ENCODE data around the gene PPM1H.

PPM1H gene

GRCh38 chr12:62618930-62619329, 316.0 kb downstream of the PPM1H start:
- Histone ChIP-seq H3K9me3 (ENCODE audit: insufficient read depth, low read length, severe bottlenecking) (no peaks in the 10 kb centered on the region), H3K27me3 (ENCODE audit: insufficient read depth, low read length, poor library complexity) (no peaks in the 10 kb centered on the region), H3K36me3 (ENCODE audit: insufficient read depth, low read length) (no peaks in the 10 kb centered on the region), H3K4me3 (ENCODE audit: low read depth in 1 of 2, low read length in 2 of 2) (no peak overlapping the region), H3K4me1 (ENCODE audit: insufficient read depth, low read length) (no peaks in the 10 kb centered on the region), H2AFZ (ENCODE audit: low read depth, low read length) (no peak overlapping the region), H3K4me2 (ENCODE audit: insufficient read depth, low read length) (no peak overlapping the region), H3K79me2 (ENCODE audit: insufficient read depth, low read length) (no peaks in the 10 kb centered on the region), H4K20me1 (ENCODE audit: insufficient read depth, low read length) (no peaks in the 10 kb centered on the region), H3K9ac (ENCODE audit: low read depth, low read length) (no peak overlapping the region), H3K27ac (ENCODE audit: low read length) (no peak overlapping the region)
- ATAC-seq (ENCODE audit: insufficient read depth, low read depth): no peak
- no peak for DNase-seq
- TF ChIP-seq EZH2 (IDR thresholded peaks at IDR 0.05; ENCODE audit: borderline replicate concordance, low read depth, low read length, severe bottlenecking) (no peak), CTCF (IDR thresholded peaks at IDR 0.05; ENCODE audit: borderline replicate concordance, extremely low read depth, low read length, poor library complexity, severe bottlenecking) (no peak)

- no peaks in the 10 kb centered on the region for H3K9me3 ChIP-seq (ENCODE audit: insufficient read depth, low read length, severe bottlenecking)
- no peaks in the 10 kb centered on the region for H3K36me3 ChIP-seq (ENCODE audit: insufficient read depth, low read length)
- H3K4me3 ChIP-seq (ENCODE audit: low read depth in 1 of 2, low read length in 2 of 2): no peak overlapping the region
- H3K4me2 ChIP-seq (ENCODE audit: insufficient read depth, low read length): no peak overlapping the region
- no peaks in the 10 kb centered on the region for H3K27me3 ChIP-seq (ENCODE audit: insufficient read depth, low read length, poor library complexity)
- no peak overlapping the region for H3K9ac ChIP-seq (ENCODE audit: low read depth, low read length)
- H4K20me1 ChIP-seq (ENCODE audit: insufficient read depth, low read length): no peaks in the 10 kb centered on the region
- H3K4me1 ChIP-seq (ENCODE audit: insufficient read depth, low read length): no peaks in the 10 kb centered on the region
- no peaks in the 10 kb centered on the region for H3K79me2 ChIP-seq (ENCODE audit: insufficient read depth, low read length)
- no peak for DNase-seq
- no peak overlapping the region for H3K27ac ChIP-seq (ENCODE audit: low read length)
- no peak overlapping the region for H2AFZ ChIP-seq (ENCODE audit: low read depth, low read length)
- ATAC-seq (ENCODE audit: insufficient read depth, low read depth): no peak
- TF ChIP-seq CTCF (IDR thresholded peaks at IDR 0.05; ENCODE audit: borderline replicate concordance, extremely low read depth, low read length, poor library complexity, severe bottlenecking) (no peak), EZH2 (IDR thresholded peaks at IDR 0.05; ENCODE audit: borderline replicate concordance, low read depth, low read length, severe bottlenecking) (no peak)
Observed at GRCh38 chr12:62618319-62618718, 316.6 kb downstream of the PPM1H start.

GRCh38 chr12:62613081-62613480, 321.9 kb downstream of the PPM1H start:
- no peak overlapping the region for H2AFZ ChIP-seq (ENCODE audit: low read depth, low read length)
- H3K4me2 ChIP-seq (ENCODE audit: insufficient read depth, low read length): no peak overlapping the region
- H3K4me3 ChIP-seq (ENCODE audit: low read depth in 1 of 2, low read length in 2 of 2): no peak overlapping the region
- no peaks in the 10 kb centered on the region for H3K79me2 ChIP-seq (ENCODE audit: insufficient read depth, low read length)
- TF ChIP-seq EZH2 (IDR thresholded peaks at IDR 0.05; ENCODE audit: borderline replicate concordance, low read depth, low read length, severe bottlenecking) (no peak), CTCF (IDR thresholded peaks at IDR 0.05; ENCODE audit: borderline replicate concordance, extremely low read depth, low read length, poor library complexity, severe bottlenecking) (no peak)
- H3K36me3 ChIP-seq (ENCODE audit: insufficient read depth, low read length): no peaks in the 10 kb centered on the region
- H3K27me3 ChIP-seq (ENCODE audit: insufficient read depth, low read length, poor library complexity): no peaks in the 10 kb centered on the region
- DNase-seq (no peak), ATAC-seq (ENCODE audit: insufficient read depth, low read depth) (no peak)
- no peak overlapping the region for H3K27ac ChIP-seq (ENCODE audit: low read length)
- H3K9me3 ChIP-seq (ENCODE audit: insufficient read depth, low read length, severe bottlenecking): no peaks in the 10 kb centered on the region
- no peaks in the 10 kb centered on the region for H4K20me1 ChIP-seq (ENCODE audit: insufficient read depth, low read length)
- no peaks in the 10 kb centered on the region for H3K4me1 ChIP-seq (ENCODE audit: insufficient read depth, low read length)
- H3K9ac ChIP-seq (ENCODE audit: low read depth, low read length): no peak overlapping the region

- H3K4me1 ChIP-seq (ENCODE audit: insufficient read depth, low read length): peaks cover 26% of the 10 kb centered on the region
- H3K36me3 ChIP-seq (ENCODE audit: insufficient read depth, low read length): no peaks in the 10 kb centered on the region; the same call in 1 of the 2 replicates
- TF ChIP-seq CTCF (IDR thresholded peaks at IDR 0.05; ENCODE audit: borderline replicate concordance, extremely low read depth, low read length, poor library complexity, severe bottlenecking) (no peak), EZH2 (IDR thresholded peaks at IDR 0.05; ENCODE audit: borderline replicate concordance, low read depth, low read length, severe bottlenecking) (no peak)
- DNase-seq (no peak), ATAC-seq (ENCODE audit: insufficient read depth, low read depth) (no peak)
- H2AFZ ChIP-seq (ENCODE audit: low read depth, low read length): no peak overlapping the region
- H4K20me1 ChIP-seq (ENCODE audit: insufficient read depth, low read length): peaks cover 3% of the 10 kb centered on the region; the same call in 1 of the 2 replicates
- H3K79me2 ChIP-seq (ENCODE audit: insufficient read depth, low read length): peaks cover 36% of the 10 kb centered on the region
- no peaks in the 10 kb centered on the region for H3K9me3 ChIP-seq (ENCODE audit: insufficient read depth, low read length, severe bottlenecking)
- H3K9ac ChIP-seq (ENCODE audit: low read depth, low read length): no peak overlapping the region
- H3K4me3 ChIP-seq (ENCODE audit: low read depth in 1 of 2, low read length in 2 of 2): no peak overlapping the region
- H3K27me3 ChIP-seq (ENCODE audit: insufficient read depth, low read length, poor library complexity): no peaks in the 10 kb centered on the region
- no peak overlapping the region for H3K27ac ChIP-seq (ENCODE audit: low read length)
- no peak overlapping the region for H3K4me2 ChIP-seq (ENCODE audit: insufficient read depth, low read length)
Observed at GRCh38 chr12:62606654-62607053, 328.3 kb downstream of the PPM1H start.
